Thymus (tissue), 11 donors: ENCODE data around the gene INTS11. TPM values are rescaled to one million over a fixed set of nuclear protein-coding genes. Genes with fewer than 3 reads are reported as not detected.

Experiments used
- DNase-seq, 9 donors: peaks; one replicate each; pipeline ENCODE4 v3.0.0-alpha.2; 2013; ENCODE audit warnings: low spot score in 9 of 9, low read depth in 6 of 9, missing footprints in 1 of 9
- H3K27ac ChIP-seq, 2 donors: one replicate each; pipeline ENCODE4 v1.5.1; 2013; ENCODE audit warnings: control low read depth in 1 of 2, low read depth in 1 of 2, low read length in 1 of 2, mild to moderate bottlenecking in 1 of 2, moderate library complexity in 1 of 2
- H3K27me3 ChIP-seq, 2 donors: one replicate each; pipeline ENCODE4 v1.5.1; 2013; ENCODE audit warnings: low read length in 1 of 2; ENCODE audit not compliant: control insufficient read depth in 2 of 2, insufficient read depth in 1 of 2
- H3K36me3 ChIP-seq, 2 donors: one replicate each; pipeline ENCODE4 v1.5.1; 2013; ENCODE audit warnings: low read length in 1 of 2, mild to moderate bottlenecking in 1 of 2, moderate library complexity in 1 of 2; ENCODE audit not compliant: control insufficient read depth in 2 of 2, insufficient read depth in 2 of 2
- H3K4me1 ChIP-seq, 2 donors: one replicate each; pipeline ENCODE4 v1.5.1; 2013; ENCODE audit warnings: low read length in 2 of 2; ENCODE audit not compliant: control insufficient read depth in 2 of 2, insufficient read depth in 2 of 2
- H3K4me3 ChIP-seq, 2 donors: one replicate each; pipeline ENCODE4 v1.5.1; 2013; ENCODE audit warnings: low read length in 2 of 2, control low read depth in 1 of 2, mild to moderate bottlenecking in 1 of 2
- H3K9me3 ChIP-seq, 2 donors: one replicate each; pipeline ENCODE4 v1.5.1; 2013; ENCODE audit warnings: low read length in 1 of 2, mild to moderate bottlenecking in 1 of 2; ENCODE audit not compliant: control insufficient read depth in 2 of 2, insufficient read depth in 1 of 2
- WGBS: extraction: QIAGEN DNeasy Blood & Tissue Kit; methylation state at CpG from one replicate; pipeline ENCODE4 v1.1.7; 2013; 5-methylcytosine and 5-hydroxymethylcytosine counted together
- polyA plus RNA-seq: library from polyadenylated mRNA; stranded (reverse); fragments of 200-250 nt; gene quantifications from one replicate; pipeline ENCODE4 v1.2.3, GENCODE V29; 2013
- total RNA-seq: library from RNA; stranded (reverse); fragments of 120-200 nt; gene quantifications from one replicate; pipeline ENCODE4 v1.2.4, GENCODE V29; 2013
- donor health status: healthy.

The INTS11 gene
- total and polyA plus RNA-seq, 2 donors = 60.8 to 216 TPM

DNA sequence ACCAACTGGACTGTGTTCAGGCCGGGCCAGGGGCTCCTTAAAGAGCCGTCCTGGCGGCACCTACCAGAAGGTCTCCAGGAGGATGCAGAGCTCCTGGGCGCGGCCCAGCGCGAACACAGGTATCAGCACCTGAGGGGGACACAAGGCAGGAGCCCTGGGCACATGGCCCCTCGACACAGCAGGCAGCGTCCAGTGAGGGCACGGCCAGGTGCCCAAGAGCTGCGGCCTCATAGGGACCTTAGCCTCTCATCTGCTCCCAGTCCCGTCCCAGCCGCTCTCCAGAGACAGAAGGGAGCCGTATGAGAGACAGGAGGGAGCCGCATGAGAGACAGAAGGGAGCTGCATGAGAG lies 10.2 kb downstream of the INTS11 start:
- Histone ChIP-seq H3K27ac (no peak overlapping the region), H3K9me3 (no peaks in the 10 kb centered on the region), H3K27me3 (peaks cover 0 to 2% of the 10 kb centered on the region in 2 donors), H3K4me3 (no peak overlapping the region), H3K36me3 (peaks cover 67% of the 10 kb centered on the region in 2 donors), H3K4me1 (peaks cover 4% of the 10 kb centered on the region in 2 donors)
- no peak for DNase-seq
- 99% methylated on average over 15 of the region's 15 CpGs for whole genome bisulfite sequencing

DNA sequence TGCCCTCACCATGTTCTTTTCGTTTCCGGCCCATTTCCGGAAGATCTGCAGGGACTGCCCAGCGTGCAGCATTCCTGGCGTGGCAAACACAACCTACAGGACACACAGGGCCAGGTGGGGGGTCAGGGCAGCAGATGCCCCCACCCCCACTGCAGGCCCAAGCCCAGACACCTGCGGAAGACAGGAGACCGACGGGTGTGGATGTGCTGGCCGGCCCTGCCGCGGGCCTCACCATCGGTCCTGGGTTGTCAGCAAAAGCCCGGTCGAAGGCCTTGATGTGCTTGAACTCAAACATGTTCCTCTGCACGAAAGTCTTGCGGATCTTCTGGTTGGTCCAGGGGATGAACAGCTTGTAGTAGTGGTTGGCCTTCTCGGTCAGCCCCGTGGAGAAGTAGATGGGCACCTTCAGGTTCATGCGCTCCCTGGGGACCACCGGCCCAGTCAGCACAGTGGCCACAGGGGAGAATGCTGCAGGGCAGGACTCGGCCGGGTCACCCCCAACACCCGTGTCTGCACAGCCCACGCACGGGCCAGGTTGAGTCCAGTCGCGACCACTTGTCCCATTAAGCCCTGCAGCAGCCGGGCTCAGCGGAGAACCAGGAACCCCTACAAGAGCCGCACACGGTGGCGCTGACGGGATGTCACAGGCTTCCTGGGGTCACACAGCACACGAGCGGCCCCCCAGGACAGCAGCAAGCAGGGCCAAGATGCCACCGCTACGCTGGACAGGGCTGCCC lies 10.8 kb downstream of the INTS11 start:
- no peak overlapping the region for H3K27ac ChIP-seq
- peaks cover 0 to 4% of the 10 kb centered on the region in 2 donors for H3K27me3 ChIP-seq
- H3K4me1 ChIP-seq = peaks cover 6 to 9% of the 10 kb centered on the region in 2 donors
- no peak for DNase-seq
- WGBS = 98% methylated on average over 37 of the region's 37 CpGs
- H3K9me3 ChIP-seq = no peaks in the 10 kb centered on the region
- H3K4me3 ChIP-seq = no peak overlapping the region
- H3K36me3 ChIP-seq = peaks cover 62% of the 10 kb centered on the region in 2 donors

DNA sequence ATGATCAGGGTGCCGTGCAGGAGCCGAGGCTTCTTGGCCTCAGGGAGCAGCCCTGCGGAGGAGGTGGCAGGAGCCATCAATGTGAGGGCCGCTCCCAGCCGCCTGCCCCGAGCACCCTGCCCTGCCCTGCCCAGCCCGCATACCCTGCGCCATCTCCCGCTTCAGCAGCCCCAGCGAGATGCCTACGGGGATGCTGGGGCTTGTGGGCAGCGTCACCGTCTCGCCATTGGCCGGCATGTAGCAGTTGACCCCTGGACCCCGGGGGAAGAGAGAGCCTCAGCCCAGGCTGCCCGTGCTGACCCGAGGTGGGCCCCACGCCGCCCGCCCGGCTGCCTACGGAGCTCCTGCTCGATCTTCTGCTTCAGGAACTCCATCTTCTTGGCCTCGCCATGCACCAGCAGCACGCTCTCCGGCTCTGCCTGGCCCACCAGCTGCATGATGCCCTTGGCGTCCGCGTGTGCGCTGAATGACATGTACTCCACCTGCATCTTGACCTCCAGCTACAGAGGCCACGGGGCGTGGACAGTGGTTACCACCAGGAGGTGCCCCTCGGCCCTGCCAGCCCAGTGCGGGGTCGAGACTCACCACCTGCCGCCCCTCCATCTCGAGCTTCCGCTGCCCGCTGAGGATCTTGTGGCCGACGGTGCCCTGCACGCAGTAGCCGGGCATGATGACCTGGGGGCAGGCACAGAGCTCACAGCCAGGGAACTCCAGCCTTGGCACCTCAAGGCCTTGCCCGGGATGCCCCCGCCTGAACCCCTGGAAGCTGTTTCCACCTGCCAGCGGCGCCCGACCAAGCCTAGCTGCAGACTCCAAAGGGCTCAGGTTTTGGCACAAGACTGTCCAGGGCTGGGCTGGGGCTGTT lies 11.8 kb downstream of the INTS11 start:
- no peak overlapping the region for H3K4me3 ChIP-seq
- H3K9me3 ChIP-seq = no peaks in the 10 kb centered on the region
- peaks cover 0 to 4% of the 10 kb centered on the region in 2 donors for H3K27me3 ChIP-seq
- no peak for DNase-seq
- H3K27ac ChIP-seq = no peak overlapping the region
- 98% methylated on average over 49 of the region's 49 CpGs for WGBS
- H3K4me1 ChIP-seq = peaks cover 6 to 9% of the 10 kb centered on the region in 2 donors
- peaks cover 56 to 59% of the 10 kb centered on the region in 2 donors for H3K36me3 ChIP-seq

DNA sequence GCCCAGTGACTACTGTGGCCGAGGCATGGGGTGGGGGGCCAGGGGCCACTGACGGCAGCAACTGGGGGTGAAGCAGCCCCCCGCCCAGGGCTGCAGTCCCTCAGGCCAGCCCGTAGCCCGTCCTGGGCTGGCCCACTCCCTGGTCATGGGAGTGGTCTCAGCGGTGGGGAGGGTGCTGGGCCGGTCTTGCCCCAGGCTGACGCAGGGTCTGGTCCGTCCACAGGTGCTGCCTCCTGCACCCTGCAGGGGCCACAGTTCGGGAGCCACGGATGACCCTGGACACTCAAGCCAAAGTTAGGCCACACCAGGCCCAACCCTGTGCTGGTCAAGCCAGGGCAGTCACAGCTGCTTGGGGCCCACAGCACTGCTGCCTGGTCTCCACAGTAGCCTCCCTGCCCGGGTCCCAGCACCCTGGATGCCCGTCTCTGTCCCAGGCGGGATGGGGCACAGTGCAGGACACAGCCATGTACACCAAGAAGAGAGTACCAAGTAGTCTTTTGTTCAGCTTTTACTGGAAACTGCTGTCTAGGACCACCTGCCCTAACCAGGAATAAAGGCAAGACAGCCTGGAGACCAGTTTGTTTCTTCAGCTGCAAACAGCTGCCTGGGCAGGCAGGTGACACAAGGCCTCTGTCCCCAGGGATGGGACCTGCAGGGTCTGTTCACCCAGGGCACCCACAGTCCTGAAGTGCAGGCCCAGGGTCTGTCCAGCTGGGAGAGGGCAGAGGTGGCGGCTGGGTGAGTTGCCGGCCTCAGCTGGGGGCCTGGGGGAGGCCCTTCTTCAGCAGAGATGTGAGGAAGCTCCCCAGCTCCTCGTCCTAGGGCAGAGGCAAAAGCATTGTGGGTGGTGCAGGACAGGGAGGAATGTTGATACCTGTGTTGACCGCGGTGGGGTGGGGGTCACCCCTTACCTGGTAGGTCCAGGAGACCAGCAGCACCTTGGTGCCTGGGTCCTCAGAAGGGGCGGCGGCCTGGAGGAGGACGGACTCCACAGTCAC lies 13.1 kb downstream of the INTS11 start:
- H3K4me1 ChIP-seq = peaks cover 9 to 15% of the 10 kb centered on the region in 2 donors
- no peak overlapping the region for H3K4me3 ChIP-seq

DNA sequence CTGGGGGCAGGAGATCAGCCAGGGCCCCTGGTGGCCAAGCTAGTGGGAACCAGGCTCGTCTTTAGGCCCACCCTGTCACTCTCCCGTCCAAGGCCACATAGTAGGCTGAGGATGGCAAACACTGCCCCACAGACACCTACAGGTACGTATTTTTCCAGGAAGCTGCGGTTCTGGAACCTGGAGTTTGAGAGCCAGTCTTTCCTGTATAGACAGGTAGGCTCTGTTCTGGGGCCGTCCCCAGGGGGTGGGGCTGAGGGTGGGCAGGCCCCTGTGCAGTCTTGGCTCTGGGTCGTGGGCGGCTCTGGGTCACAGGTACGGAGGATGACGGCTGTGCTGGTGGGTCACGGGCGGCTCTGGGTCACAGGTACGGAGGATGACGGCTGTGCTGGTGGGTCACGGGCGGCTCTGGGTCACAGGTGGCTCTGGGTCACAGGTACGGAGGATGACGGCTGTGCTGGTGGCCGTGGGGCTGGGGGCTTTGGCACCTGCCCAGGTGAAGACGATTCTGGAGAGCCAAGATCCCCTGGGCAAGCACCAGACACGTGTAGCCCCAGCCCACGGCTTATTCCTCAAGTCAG lies 13.9 kb downstream of the INTS11 start:
- Histone ChIP-seq H3K36me3 (peaks cover 49 to 54% of the 10 kb centered on the region in 2 donors), H3K27ac (no peak overlapping the region)
- 96% methylated on average over 21 of the region's 21 CpGs for WGBS

More for the DNA sequence above, 13.1 kb downstream of the INTS11 start:
- Histone ChIP-seq H3K9me3 (no peaks in the 10 kb centered on the region), H3K27me3 (peaks cover 0 to 4% of the 10 kb centered on the region in 2 donors), H3K27ac (no peak overlapping the region), H3K36me3 (peaks cover 49 to 54% of the 10 kb centered on the region in 2 donors)
- no peak for DNase-seq
- 98% methylated on average over 22 of the region's 22 CpGs for WGBS

DNA sequence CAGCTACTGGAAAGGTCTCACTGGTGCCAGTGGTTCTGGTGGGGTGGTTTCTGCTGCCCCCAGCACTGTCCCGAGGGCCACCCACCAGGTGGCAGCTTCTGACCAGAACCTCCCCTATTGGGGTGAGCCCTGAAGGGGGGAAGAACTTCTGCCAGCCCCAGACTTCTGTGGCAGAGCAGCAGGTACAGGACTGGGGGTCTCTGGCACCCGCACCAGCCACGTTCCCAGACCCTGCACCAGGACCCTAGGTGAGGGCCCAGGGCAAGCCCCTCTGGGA lies 14.4 kb downstream of the INTS11 start:
- peaks cover 45 to 50% of the 10 kb centered on the region in 2 donors for H3K36me3 ChIP-seq
- H3K9me3 ChIP-seq = peaks cover 0 to 3% of the 10 kb centered on the region in 2 donors
- H3K27ac ChIP-seq = no peak overlapping the region
- H3K27me3 ChIP-seq = peaks cover 0 to 4% of the 10 kb centered on the region in 2 donors
- WGBS = 97% methylated on average over 3 of the region's 3 CpGs
- DNase-seq = no peak
- H3K4me1 ChIP-seq = peaks cover 18 to 29% of the 10 kb centered on the region in 2 donors
- no peak overlapping the region for H3K4me3 ChIP-seq

More for the DNA sequence above, 13.9 kb downstream of the INTS11 start:
- no peak overlapping the region for H3K4me3 ChIP-seq
- peaks cover 0 to under 1% of the 10 kb centered on the region in 2 donors for H3K9me3 ChIP-seq
- DNase-seq = no peak
- peaks cover 0 to 4% of the 10 kb centered on the region in 2 donors for H3K27me3 ChIP-seq
- peaks cover 14 to 23% of the 10 kb centered on the region in 2 donors for H3K4me1 ChIP-seq

DNA sequence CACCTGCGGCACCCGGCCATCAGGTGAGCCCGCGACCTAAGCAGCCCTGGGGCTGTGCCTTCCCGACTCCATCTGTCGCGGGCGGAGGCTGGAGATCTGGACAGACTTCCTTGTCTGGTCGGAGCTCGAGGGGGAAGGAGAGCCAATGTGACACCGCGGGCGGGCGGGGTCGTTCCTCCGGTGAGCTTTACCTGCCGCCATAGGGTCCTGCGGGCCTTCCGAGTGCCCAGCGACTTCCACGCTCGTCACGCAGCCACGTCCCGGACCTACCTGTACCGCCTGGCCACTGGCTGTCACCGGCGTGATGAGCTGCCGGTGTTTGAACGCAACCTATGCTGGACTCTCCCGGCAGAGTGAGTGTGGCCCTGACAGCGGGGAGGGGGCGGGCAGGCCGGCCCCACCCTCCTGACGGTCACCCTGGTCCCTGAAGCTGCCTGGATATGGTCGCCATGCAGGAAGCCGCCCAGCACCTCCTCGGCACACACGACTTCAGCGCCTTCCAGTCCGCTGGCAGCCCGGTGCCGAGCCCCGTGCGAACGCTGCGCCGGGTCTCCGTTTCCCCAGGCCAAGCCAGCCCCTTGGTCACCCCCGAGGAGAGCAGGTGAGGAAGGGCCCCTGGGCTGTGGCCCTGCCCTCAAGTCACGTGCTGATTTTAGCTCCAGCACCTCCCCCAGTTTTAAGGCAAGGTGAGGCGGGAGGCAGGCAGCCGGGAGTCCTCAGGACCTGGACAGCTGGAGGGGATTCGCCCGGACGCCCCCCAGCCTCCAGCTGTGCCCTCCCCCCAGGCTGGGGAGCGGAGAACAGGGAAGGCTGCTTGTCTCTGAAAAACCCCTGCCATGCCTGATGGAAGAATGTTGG lies 15.0 kb downstream of the INTS11 start:
- Histone ChIP-seq H3K27me3 (peaks cover 0 to 4% of the 10 kb centered on the region in 2 donors), H3K9me3 (peaks cover 0 to 3% of the 10 kb centered on the region in 2 donors), H3K27ac (no peak overlapping the region), H3K36me3 (peaks cover 39 to 44% of the 10 kb centered on the region in 2 donors), H3K4me1 (peaks cover 24 to 34% of the 10 kb centered on the region in 2 donors), H3K4me3 (peak overlapping the region; percentile 50 to 82)
- 66% methylated on average over 57 of the region's 57 CpGs for WGBS
- DNase-seq = peak in 1 of 9 donors; percentile 20
